Osteoblast (primary cell): ENCODE results near the gene GPER1. TPM values are rescaled to one million over a fixed set of nuclear protein-coding genes. Genes with fewer than 3 reads are reported as not detected.

Experiments used
- DNase-seq: peaks from one replicate; pipeline ENCODE4 v3.0.0; 2011; ENCODE audit warnings: low spot score, mixed read lengths; ENCODE audit not compliant: insufficient read length; ENCODE audit errors: missing footprints
- H2AFZ ChIP-seq: 2 replicates; pipeline ENCODE4 v1.6.0; 2011; ENCODE audit warnings: mild to moderate bottlenecking, low read length
- H3K27ac ChIP-seq: 2 replicates; pipeline ENCODE4 v1.5.1; 2011; ENCODE audit warnings: mild to moderate bottlenecking, low read depth, low read length, moderate library complexity
- H3K27me3 ChIP-seq: 2 replicates; pipeline ENCODE4 v1.6.0; 2012; ENCODE audit warnings: mild to moderate bottlenecking, control low read depth, inconsistent platforms, low read length, moderate library complexity; ENCODE audit not compliant: insufficient read depth
- H3K36me3 ChIP-seq: 2 replicates; pipeline ENCODE4 v1.5.1; 2011; ENCODE audit warnings: mild to moderate bottlenecking, low read length, control low read depth, moderate library complexity; ENCODE audit not compliant: insufficient read depth
- H3K4me1 ChIP-seq: 2 replicates; pipeline ENCODE4 v1.5.1; 2011; ENCODE audit warnings: mild to moderate bottlenecking, low read length, control low read depth, moderate library complexity; ENCODE audit not compliant: insufficient read depth
- H3K4me2 ChIP-seq: 2 replicates; pipeline ENCODE4 v1.6.0; 2011; ENCODE audit warnings: mild to moderate bottlenecking, low read length; ENCODE audit not compliant: insufficient read depth
- H3K4me3 ChIP-seq: fragments of 200-600 bp; sonication (generic); 3 replicates; pipeline ENCODE4 v1.5.1; 2012; ENCODE audit warnings: mild to moderate bottlenecking, low read length, inconsistent platforms; ENCODE audit not compliant: insufficient read depth
- H3K79me2 ChIP-seq: 2 replicates; pipeline ENCODE4 v1.6.0; 2012; ENCODE audit warnings: mild to moderate bottlenecking, low read length, control low read depth, inconsistent platforms; ENCODE audit not compliant: insufficient read depth
- H3K9me3 ChIP-seq: 2 replicates; pipeline ENCODE4 v1.5.1; 2011; ENCODE audit warnings: low read depth, low read length, control low read depth
- H4K20me1 ChIP-seq: 2 replicates; pipeline ENCODE4 v1.6.0; 2012; ENCODE audit warnings: mild to moderate bottlenecking, low read length, control low read depth; ENCODE audit not compliant: insufficient read depth
- total RNA-seq: library from RNA; depleted of rRNA; stranded (reverse); fragments of >200 nt; gene quantifications from 2 replicates; pipeline ENCODE4 v1.2.3, GENCODE V29; 2012
- TF ChIP-seq, protein P1 (sequence below): IDR thresholded peaks from 2 replicates; pipeline ENCODE4 v1.5.1; 2011; ENCODE audit warnings: mild to moderate bottlenecking, low read depth, low read length, moderate library complexity; ENCODE audit errors: extremely low read depth

The GPER1 gene
- total RNA-seq, 1 donor: 10.5 TPM

GRCh38 chr7:1049801-1050200 is 38.1 kb upstream of the GPER1 start:
- no peak overlapping the region for H3K27ac ChIP-seq
- H3K4me2 ChIP-seq: no peak overlapping the region
- no peaks in the 10 kb centered on the region for H3K36me3 ChIP-seq
- H3K9me3 ChIP-seq: no peaks in the 10 kb centered on the region
- TF ChIP-seq, protein P1, sequence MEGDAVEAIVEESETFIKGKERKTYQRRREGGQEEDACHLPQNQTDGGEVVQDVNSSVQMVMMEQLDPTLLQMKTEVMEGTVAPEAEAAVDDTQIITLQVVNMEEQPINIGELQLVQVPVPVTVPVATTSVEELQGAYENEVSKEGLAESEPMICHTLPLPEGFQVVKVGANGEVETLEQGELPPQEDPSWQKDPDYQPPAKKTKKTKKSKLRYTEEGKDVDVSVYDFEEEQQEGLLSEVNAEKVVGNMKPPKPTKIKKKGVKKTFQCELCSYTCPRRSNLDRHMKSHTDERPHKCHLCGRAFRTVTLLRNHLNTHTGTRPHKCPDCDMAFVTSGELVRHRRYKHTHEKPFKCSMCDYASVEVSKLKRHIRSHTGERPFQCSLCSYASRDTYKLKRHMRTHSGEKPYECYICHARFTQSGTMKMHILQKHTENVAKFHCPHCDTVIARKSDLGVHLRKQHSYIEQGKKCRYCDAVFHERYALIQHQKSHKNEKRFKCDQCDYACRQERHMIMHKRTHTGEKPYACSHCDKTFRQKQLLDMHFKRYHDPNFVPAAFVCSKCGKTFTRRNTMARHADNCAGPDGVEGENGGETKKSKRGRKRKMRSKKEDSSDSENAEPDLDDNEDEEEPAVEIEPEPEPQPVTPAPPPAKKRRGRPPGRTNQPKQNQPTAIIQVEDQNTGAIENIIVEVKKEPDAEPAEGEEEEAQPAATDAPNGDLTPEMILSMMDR: no peak
- H3K4me3 ChIP-seq: no peak overlapping the region
- peaks cover 18% of the 10 kb centered on the region for H4K20me1 ChIP-seq
- no peaks in the 10 kb centered on the region for H3K27me3 ChIP-seq
- H2AFZ ChIP-seq: no peak overlapping the region
- H3K79me2 ChIP-seq: no peaks in the 10 kb centered on the region
- H3K4me1 ChIP-seq: peaks cover 5% of the 10 kb centered on the region
- DNase-seq: no peak

- Histone ChIP-seq H4K20me1 (peaks cover 18% of the 10 kb centered on the region), H3K36me3 (no peaks in the 10 kb centered on the region)
- TF ChIP-seq, protein P1: no peak
Observed at GRCh38 chr7:1050254-1050906, 37.5 kb upstream of the GPER1 start.

DNA sequence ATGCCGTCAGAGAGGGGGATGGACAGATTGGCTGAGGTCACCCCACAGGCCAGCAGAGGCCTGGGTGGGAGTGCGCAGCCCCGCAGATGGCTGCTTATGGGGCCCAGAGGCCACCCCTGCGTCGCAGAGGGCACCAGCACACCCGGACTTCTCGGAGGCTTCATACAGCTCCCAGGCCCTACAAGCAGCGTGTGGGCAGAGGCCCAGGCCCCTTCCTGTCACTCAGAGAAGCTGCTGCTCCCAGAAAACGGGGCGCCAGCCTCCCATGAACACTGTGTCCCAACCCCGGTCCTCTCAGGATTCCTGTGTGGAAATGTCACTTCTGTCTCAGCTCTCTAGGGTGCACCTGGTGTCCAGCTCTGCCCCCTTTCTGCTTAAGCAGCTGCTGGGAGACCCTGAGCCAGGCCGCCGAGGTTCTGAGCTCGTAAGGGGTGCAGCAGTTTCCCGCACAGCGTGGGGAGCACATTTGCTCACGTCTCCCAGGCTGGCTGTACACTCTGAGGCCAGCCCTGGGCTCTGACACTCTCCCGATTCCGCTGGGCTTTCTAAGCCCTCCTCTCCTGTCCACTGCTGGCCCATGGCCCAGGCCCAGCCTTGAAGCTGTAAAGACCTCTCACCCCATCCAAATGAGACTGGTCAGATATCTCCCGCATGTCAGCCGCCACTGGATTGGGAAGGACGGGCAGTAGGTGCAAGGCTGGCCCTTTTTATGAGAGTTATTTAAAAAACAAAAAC is 36.8 kb upstream of the GPER1 start:
- Histone ChIP-seq H3K4me2 (no peak overlapping the region), H3K9me3 (no peaks in the 10 kb centered on the region), H3K27me3 (no peaks in the 10 kb centered on the region), H3K36me3 (no peaks in the 10 kb centered on the region), H3K79me2 (no peaks in the 10 kb centered on the region), H3K27ac (no peak overlapping the region), H4K20me1 (peaks cover 18% of the 10 kb centered on the region), H2AFZ (no peak overlapping the region), H3K4me3 (no peak overlapping the region), H3K4me1 (no peaks in the 10 kb centered on the region)
- TF ChIP-seq, protein P1: no peak
- DNase-seq: no peak

More at GRCh38 chr7:1050254-1050906, 37.5 kb upstream of the GPER1 start:
- no peaks in the 10 kb centered on the region for H3K79me2 ChIP-seq
- no peak overlapping the region for H3K4me2 ChIP-seq
- H3K4me3 ChIP-seq: no peak overlapping the region
- H3K9me3 ChIP-seq: no peaks in the 10 kb centered on the region
- no peaks in the 10 kb centered on the region for H3K27me3 ChIP-seq
- H2AFZ ChIP-seq: no peak overlapping the region
- no peak for DNase-seq
- no peaks in the 10 kb centered on the region for H3K4me1 ChIP-seq
- H3K27ac ChIP-seq: no peak overlapping the region
